Endothelial cell of umbilical vein (primary cell): ENCODE data around the gene DDX46. TPM values are rescaled to one million over a fixed set of nuclear protein-coding genes. Genes with fewer than 3 reads are reported as not detected.
A peak's percentile ranks its signal among the peaks of the same experiment; 100 is the strongest.

Experiments used
- BruUV-seq: library from RNA; stranded (reverse); fragments of 400-500 nt; replicated peaks from 2 replicates; lab custom pipeline; 2021; lab: Mats Ljungman, UMichigan
- CTCF ChIA-PET: fragments of 300-600, 350-600 bp; sonication (Branson Sonifier 250); formaldehyde crosslinking; loops from one replicate; lab custom pipeline; 2021; ENCODE audit warnings: antibody characterized with exemption, inconsistent platforms; lab: Charles Lee
- POLR2A ChIA-PET: fragments of 300-600, 350-600 bp; sonication (Branson Sonifier 250); formaldehyde crosslinking; loops from one replicate; lab custom pipeline; 2021; ENCODE audit warnings: antibody characterized with exemption, inconsistent platforms; lab: Charles Lee
- DNase-seq: peaks from one replicate; pipeline ENCODE4 v3.0.0-alpha.2; 2011; ENCODE audit warnings: low read depth, low spot score
- FAIRE-seq: peaks from 2 replicates; lab custom pipeline; 2011; peaks lifted over from hg19 to GRCh38; lab: Jason Lieb, UNC
- H2AFZ ChIP-seq: 2 replicates; pipeline ENCODE4 v1.6.0; 2012; ENCODE audit warnings: low read depth, low read length, control low read depth, inconsistent platforms
- H3K27ac ChIP-seq: 2 replicates; pipeline ENCODE4 v1.5.1; 2011; ENCODE audit warnings: low read depth, mild to moderate bottlenecking, control low read depth, low read length, moderate library complexity; ENCODE audit not compliant: insufficient read depth
- H3K27me3 ChIP-seq, 2 experiments: 2 replicates each; pipeline versions ENCODE4 v1.6.0 to v1.6.1; 2011; ENCODE audit warnings: low read length in 2 of 2, mixed read lengths in 1 of 2; ENCODE audit not compliant: control insufficient read depth in 2 of 2, insufficient read depth in 2 of 2
- H3K36me3 ChIP-seq, 2 experiments: 2 replicates in 1 of 2; 3 replicates in 1 of 2; pipeline ENCODE4 v1.5.1; 2011; ENCODE audit warnings: low read length in 2 of 2, mild to moderate bottlenecking in 1 of 2, moderate library complexity in 1 of 2; ENCODE audit not compliant: control insufficient read depth in 2 of 2, insufficient read depth in 2 of 2; ENCODE audit errors: extremely low read depth in 1 of 2
- H3K4me1 ChIP-seq: 3 replicates; pipeline ENCODE4 v1.5.1; 2011; ENCODE audit warnings: mild to moderate bottlenecking, low read length; ENCODE audit not compliant: control insufficient read depth, insufficient read depth; ENCODE audit errors: extremely low read depth
- H3K4me2 ChIP-seq: 2 replicates; pipeline ENCODE4 v1.6.1; 2011; ENCODE audit warnings: low read length, control low read depth, mixed read lengths; ENCODE audit not compliant: insufficient read depth
- H3K4me3 ChIP-seq, 3 experiments: fragments of 200-600 bp in 1 of 3; sonication (generic), shearing (Covaris generic) in 1 of 3; replicated peaks in 1 of 3; 2 replicates each; pipeline ENCODE4 v1.5.1; 2011 to 2016; ENCODE audit warnings: control low read depth in 3 of 3, low read length in 3 of 3, mild to moderate bottlenecking in 2 of 3, inconsistent platforms in 1 of 3, low read depth in 1 of 3, moderate library complexity in 1 of 3; ENCODE audit not compliant: insufficient read depth in 1 of 3
- H3K79me2 ChIP-seq: 2 replicates; pipeline ENCODE4 v1.6.0; 2012; ENCODE audit warnings: low read length, inconsistent platforms; ENCODE audit not compliant: control insufficient read depth, insufficient read depth
- H3K9ac ChIP-seq: replicated peaks from 2 replicates; pipeline ENCODE3; 2011; ENCODE audit warnings: low read length, control low read depth; ENCODE audit not compliant: insufficient read depth; ENCODE audit errors: extremely low read depth
- H3K9me1 ChIP-seq: replicated peaks from 3 replicates; pipeline ENCODE4 v1.6.0; 2011; ENCODE audit warnings: mild to moderate bottlenecking, low read length; ENCODE audit not compliant: control insufficient read depth, insufficient read depth; ENCODE audit errors: extremely low read depth
- H3K9me3 ChIP-seq: replicated peaks from 2 replicates; pipeline ENCODE4 v1.5.1; 2012; ENCODE audit warnings: low read length, inconsistent platforms; ENCODE audit not compliant: control insufficient read depth, insufficient read depth
- H4K20me1 ChIP-seq: replicated peaks from 2 replicates; pipeline ENCODE3; 2011; ENCODE audit warnings: mild to moderate bottlenecking, low read length; ENCODE audit not compliant: control insufficient read depth, insufficient read depth; ENCODE audit errors: extremely low read depth
- FOS ChIP-seq: IDR thresholded peaks from 2 replicates; pipeline ENCODE4 v1.6.1; 2011; ENCODE audit warnings: mild to moderate bottlenecking, low read length, moderate library complexity, borderline replicate concordance; ENCODE audit not compliant: insufficient read depth
- GATA2 ChIP-seq: IDR thresholded peaks from 2 replicates; pipeline ENCODE4 v1.7.0; 2011; ENCODE audit warnings: low read depth, mild to moderate bottlenecking, moderate library complexity, mixed read lengths, low read length; ENCODE audit not compliant: insufficient read length, insufficient read depth
- JUN ChIP-seq: IDR thresholded peaks from 2 replicates; pipeline ENCODE4 v1.6.1; 2011; ENCODE audit warnings: borderline replicate concordance, low read depth; ENCODE audit not compliant: insufficient read length, insufficient read depth
- MYC ChIP-seq: IDR thresholded peaks from one replicate; pipeline ENCODE4 v1.6.1; 2011; ENCODE audit warnings: mild to moderate bottlenecking, low read depth, low read length
- POLR2A ChIP-seq: IDR thresholded peaks from 2 replicates; pipeline ENCODE4 v1.6.1; 2012; ENCODE audit warnings: low read depth, mild to moderate bottlenecking, control low read depth, low read length
- POLR2AphosphoS5 ChIP-seq: IDR thresholded peaks from 2 replicates; pipeline ENCODE4 v1.6.1; 2012; ENCODE audit warnings: low read depth, mild to moderate bottlenecking, control low read depth, low read length, moderate library complexity; ENCODE audit not compliant: insufficient read depth
- dilution Hi-C: fragments of 300-500 bp; cut with MboI; formaldehyde crosslinking; loops from one replicate; pipeline ENCODE4 v1.15.0; 2019; ENCODE audit warnings: low sequenced_read_pairs; ENCODE audit not compliant: extremely low pct_ligation_motif_present
- intact Hi-C: fragments of 100-400 bp; cut with micrococcal nuclease; formaldehyde crosslinking; loops from one replicate; pipeline ENCODE4 v1.10.0; 2022
- polyA plus RNA-seq, 4 experiments: library from polyadenylated mRNA; depleted of rRNA in 3 of 4; stranded (reverse) in 3 of 4; unstranded in 1 of 4; fragments of >200 nt; gene quantifications; 2 replicates each; pipeline versions ENCODE4 v1.2.1 to v1.2.3, GENCODE V29; 2011 to 2012; ENCODE audit warnings: missing spikeins in 1 of 4
- total RNA-seq: library from RNA; stranded (reverse); gene quantifications from 2 replicates; pipeline ENCODE4 v1.2.3, GENCODE V29; 2021
- TF ChIP-seq, protein P1 (sequence below), 2 donors: IDR thresholded peaks; 1 replicate in 1 of 2; 2 replicates in 1 of 2; pipeline ENCODE4 v1.5.1; 2011; ENCODE audit warnings: low read length in 2 of 2, mild to moderate bottlenecking in 2 of 2, moderate library complexity in 2 of 2, control low read depth in 1 of 2, inconsistent platforms in 1 of 2, low read depth in 1 of 2; ENCODE audit not compliant: insufficient read depth in 1 of 2; ENCODE audit errors: extremely low read depth in 1 of 2
- TF ChIP-seq, protein P2 (sequence below): IDR thresholded peaks from 2 replicates; pipeline ENCODE4 v1.6.1; 2011; ENCODE audit not compliant: insufficient read depth, insufficient read length

Gene DDX46
- total and polyA plus RNA-seq, 2 donors (not counting 3 experiments of a cell fraction or from before 2014, with no cell fraction given): 16.0 to 65.2 TPM

- intact Hi-C loops (loop anchor here (1.0 to 5.0 kb wide), 8 partner anchors 20 to 562 kb away; partner anchors contain the start of genes C5orf24, CDKL3, CDKN2AIPNL and DDX46), dilution Hi-C loops (no loop called here)
- Histone ChIP-seq H4K20me1 (no peaks in the 10 kb centered on the region), H3K27me3 (no peaks in the 10 kb centered on the region), H3K9me3 (no peaks in the 10 kb centered on the region), H3K4me2 (peak within 1 kb of the TSS; percentile 75), H3K9ac (peak within 1 kb of the TSS; percentile 82), H3K4me1 (peaks cover 9% of the 10 kb centered on the region), H3K4me3 (peak within 1 kb of the TSS; percentile 27 to 71 (median 67)), H3K36me3 (no peaks in the 10 kb centered on the region), H3K79me2 (peaks cover 28% of the 10 kb centered on the region), H3K27ac (peak within 1 kb of the TSS; percentile 64), H3K9me1 (no peaks in the 10 kb centered on the region), H2AFZ (peak within 1 kb of the TSS; percentile 81)
- DNase-seq (peak; percentile 99), FAIRE-seq (peak; percentile 72)
- TF ChIP-seq, protein P1, sequence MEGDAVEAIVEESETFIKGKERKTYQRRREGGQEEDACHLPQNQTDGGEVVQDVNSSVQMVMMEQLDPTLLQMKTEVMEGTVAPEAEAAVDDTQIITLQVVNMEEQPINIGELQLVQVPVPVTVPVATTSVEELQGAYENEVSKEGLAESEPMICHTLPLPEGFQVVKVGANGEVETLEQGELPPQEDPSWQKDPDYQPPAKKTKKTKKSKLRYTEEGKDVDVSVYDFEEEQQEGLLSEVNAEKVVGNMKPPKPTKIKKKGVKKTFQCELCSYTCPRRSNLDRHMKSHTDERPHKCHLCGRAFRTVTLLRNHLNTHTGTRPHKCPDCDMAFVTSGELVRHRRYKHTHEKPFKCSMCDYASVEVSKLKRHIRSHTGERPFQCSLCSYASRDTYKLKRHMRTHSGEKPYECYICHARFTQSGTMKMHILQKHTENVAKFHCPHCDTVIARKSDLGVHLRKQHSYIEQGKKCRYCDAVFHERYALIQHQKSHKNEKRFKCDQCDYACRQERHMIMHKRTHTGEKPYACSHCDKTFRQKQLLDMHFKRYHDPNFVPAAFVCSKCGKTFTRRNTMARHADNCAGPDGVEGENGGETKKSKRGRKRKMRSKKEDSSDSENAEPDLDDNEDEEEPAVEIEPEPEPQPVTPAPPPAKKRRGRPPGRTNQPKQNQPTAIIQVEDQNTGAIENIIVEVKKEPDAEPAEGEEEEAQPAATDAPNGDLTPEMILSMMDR (IDR thresholded peaks at IDR 0.05; ENCODE audit: extremely low read depth in 1 of 2, insufficient read depth in 1 of 2, low read depth in 1 of 2, low read length in 2 of 2): peak; percentile 65 to 73
- peak; percentile 56 for TF ChIP-seq MYC
- TF ChIP-seq JUN: no peak
- no peak for TF ChIP-seq FOS
- no peak for TF ChIP-seq GATA2
- peak; percentile 90 for TF ChIP-seq POLR2A
- TF ChIP-seq, protein P2, sequence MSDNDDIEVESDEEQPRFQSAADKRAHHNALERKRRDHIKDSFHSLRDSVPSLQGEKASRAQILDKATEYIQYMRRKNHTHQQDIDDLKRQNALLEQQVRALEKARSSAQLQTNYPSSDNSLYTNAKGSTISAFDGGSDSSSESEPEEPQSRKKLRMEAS: peak; percentile 83
- TF ChIP-seq POLR2AphosphoS5: peak; percentile 71
- POLR2A ChIA-PET: interaction anchor here (0.6 to 2.0 kb wide), 4 partner anchors 20 to 166 kb away, joined by 3 to 10 read pairs (median 6); partner anchors contain the start of genes C5orf24, DDX46 and PCBD2
- TSS peak; percentile 37 for BruUV-seq
- CTCF ChIA-PET: interaction anchor here (0.7 to 3.7 kb wide), 10 partner anchors 10 to 440 kb away, joined by 3 to 37 read pairs (median 4); partner anchors contain the start of genes DDX46 and PCBD2
Measured at GRCh38 chr5:134738133-134738962, 20.2 kb upstream of the DDX46 start, which contains the start of gene CAMLG. Gene CAMLG, plus strand, starts transcription at chr5:134738548. Its CDS starts 73 bp downstream, at chr5:134738621.
